Tracheal epithelial cell (primary cell): Measurements from ENCODE around the gene ATP2B3. TPM values are rescaled to one million over a fixed set of nuclear protein-coding genes. Genes with fewer than 3 reads are reported as not detected.

Experiments used
- total RNA-seq: library from RNA; depleted of rRNA; stranded (reverse); fragments of >200 nt; gene quantifications from 2 replicates; pipeline ENCODE4 v1.2.1, GENCODE V29; 2014

Gene ATP2B3
- not detected in 2 replicates for total RNA-seq

DNA sequence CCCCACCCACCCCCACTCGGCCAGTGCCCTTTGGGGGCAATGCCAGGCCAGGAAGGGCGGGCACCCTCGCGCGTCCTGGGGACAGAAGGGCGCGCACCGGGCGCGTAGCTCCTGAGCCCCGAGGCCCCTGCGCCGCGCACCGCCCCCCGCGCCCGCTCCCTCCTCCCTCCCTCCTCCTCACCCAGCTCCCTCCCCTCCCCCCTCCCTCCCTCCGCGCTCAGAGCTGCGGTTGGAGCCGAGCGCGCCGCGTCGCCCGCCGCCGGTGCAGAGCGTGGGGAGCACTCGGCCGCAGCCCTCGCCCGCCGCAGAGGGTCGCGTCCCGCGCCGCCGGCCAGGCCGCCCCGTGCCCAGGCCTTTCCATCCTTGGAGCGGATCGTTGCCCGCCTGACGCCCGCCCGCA is at the start of gene ATP2B3:
Gene ATP2B3 (plus strand): TSS at position 220 of the 400 bp plus-strand sequence. CDS start 18,606 bp downstream, outside the sequence.

DNA sequence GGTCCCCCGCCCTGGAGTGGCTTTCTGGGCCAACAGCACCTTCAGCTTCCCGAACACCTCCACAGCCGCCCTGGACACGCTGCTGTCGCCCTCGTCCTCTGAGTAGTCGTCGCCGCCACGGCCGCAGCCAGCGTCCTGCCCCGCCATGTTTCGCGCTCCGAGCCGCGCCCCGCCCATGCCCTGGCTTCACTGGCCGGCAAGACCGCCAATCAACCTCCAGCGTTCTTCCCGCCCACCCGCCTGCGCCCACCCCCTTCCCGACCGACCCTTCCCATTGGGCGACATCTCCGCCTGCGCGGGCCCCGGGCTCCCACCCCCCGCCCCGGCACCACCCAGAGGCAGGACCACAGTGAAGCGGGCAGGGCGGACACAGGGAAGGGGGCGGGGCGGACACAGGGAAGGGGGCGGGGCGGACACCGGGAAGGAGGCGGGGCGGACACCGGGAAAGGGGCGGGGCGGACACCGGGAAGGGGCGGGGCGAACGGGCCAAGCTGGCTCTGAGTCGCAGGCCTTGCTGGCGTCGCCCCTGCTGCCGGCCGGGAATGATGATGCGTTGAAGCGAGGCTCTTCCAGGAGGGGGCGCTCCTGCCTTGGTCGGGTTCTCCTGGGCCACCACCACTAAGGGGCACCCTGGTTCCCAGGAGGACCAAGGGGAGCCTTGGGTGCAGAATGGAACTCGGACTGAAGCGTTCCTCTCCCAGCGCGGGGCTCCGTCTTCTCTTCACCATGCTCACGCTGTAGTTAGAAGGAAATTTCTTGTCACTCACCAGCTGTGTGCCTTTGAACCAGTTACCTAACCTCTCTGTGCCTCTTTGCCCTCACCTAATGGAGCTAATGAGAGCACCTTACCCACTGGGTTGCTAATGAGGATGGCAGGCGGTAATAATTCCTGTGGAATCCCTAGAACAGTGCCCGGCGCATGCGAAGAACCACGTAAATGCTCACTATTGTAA is 46.8 kb upstream of the ATP2B3 start, which contains the start of gene HAUS7:
Gene HAUS7 (minus strand): TSS at position 166 of the 953 bp plus-strand sequence. CDS start 19 bp downstream, at position 147.

DNA sequence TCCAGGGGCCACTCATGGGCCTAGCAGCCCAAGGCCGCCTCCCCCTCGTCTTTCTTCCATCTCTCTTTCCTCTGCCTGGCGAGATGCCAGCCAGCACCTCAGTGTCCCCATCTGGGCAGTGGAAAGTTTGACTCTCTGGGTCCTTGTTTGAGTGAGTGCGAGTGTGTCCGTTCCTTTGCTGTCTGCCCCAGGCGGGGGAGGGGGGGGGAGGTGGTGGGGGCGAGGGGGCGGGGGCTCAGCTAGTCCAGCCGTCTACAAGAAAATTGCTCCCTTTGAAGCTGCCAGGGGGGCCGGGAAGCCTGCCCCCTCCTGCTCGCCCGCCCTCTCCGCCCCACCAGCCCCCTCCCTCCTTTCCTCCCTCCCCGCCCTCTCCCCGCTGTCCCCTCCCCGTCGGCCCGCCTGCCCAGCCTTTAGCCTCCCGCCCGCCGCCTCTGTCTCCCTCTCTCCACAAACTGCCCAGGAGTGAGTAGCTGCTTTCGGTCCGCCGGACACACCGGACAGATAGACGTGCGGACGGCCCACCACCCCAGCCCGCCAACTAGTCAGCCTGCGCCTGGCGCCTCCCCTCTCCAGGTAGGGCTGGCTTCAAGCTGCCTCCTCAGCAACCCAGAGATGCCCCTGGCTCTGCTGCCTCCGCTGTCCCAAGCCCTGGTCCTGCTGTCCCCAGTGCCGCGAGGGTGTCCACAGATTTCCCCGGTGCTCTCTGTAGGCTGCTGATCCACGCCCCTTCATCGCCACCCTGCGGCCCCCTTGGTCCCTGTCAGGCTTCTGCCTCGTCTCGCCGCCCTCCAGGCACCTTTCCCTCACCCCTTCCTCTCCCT is 22.7 kb upstream of the ATP2B3 start, which contains the start of gene BGN:
Gene BGN (plus strand): TSS at position 440 of the 821 bp plus-strand sequence. CDS start 9,652 bp downstream, outside the sequence.

DNA sequence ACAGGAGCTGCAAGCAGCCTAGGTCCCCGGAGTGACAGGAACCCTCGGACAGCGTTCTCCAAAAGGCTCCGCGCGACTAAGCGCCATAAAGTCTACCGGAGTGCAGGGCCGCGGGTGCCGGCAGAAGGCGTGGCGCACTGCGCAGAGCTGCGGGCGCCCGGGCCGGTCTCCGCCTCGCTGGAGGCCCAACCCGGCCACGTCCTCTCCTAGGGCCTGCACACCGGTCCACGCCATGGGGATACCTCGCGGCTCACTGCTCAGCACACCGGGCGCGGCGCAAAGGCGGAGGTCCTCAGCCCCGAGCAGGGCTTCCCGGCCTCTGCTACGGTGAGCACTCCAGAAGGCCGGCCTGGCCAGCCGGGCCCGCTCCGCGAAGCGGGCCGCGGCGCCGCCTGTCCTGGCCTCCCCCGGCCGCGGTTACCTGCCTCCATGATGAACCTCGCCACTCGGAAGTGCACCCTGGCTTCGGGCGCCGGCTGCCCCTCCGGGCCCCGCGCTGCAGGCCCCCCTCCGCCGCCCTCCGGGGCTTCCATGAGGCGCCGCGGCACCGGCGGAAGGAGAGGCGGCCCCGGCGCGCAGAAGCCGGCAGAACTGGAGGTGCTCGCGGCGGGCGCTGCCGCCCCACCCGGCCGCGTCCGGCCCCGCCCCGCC is 81.2 kb downstream of the ATP2B3 start, which contains the start of gene CCNQ:
Gene CCNQ (minus strand): TSS at position 599 of the 651 bp plus-strand sequence. CDS start 66 bp downstream, at position 533.

Other genes with a start within 250 kb of the ATP2B3 start
- gene PNMA6F, start 195.9 kb upstream of the ATP2B3 start, total RNA-seq, result not detected in 2 replicates
- gene ZNF275, start 183.5 kb upstream of the ATP2B3 start, total RNA-seq, result 4.3 and 5.1 TPM in 2 replicates
- under 0.01 TPM in 1 of 2 replicates, not detected in the other for gene PNMA6E, start 116.3 kb upstream of the ATP2B3 start, total RNA-seq
- 0.43 and 0.72 TPM in 2 replicates for gene ZFP92, start 106.2 kb upstream of the ATP2B3 start, total RNA-seq
- 2.7 and 3.4 TPM in 2 replicates for gene TREX2, start 71.6 kb upstream of the ATP2B3 start, total RNA-seq
- gene HAUS7, start 47.1 kb upstream of the ATP2B3 start, total RNA-seq, result 4.7 and 10.6 TPM in 2 replicates
- gene BGN, start 22.7 kb upstream of the ATP2B3 start, total RNA-seq, result 0.21 and 0.48 TPM in 2 replicates
- gene CCNQ, start 81.5 kb downstream of the ATP2B3 start, total RNA-seq, result 37.7 and 64.8 TPM in 2 replicates
- gene DUSP9, start 129.6 kb downstream of the ATP2B3 start, total RNA-seq, result 1.5 and 1.7 TPM in 2 replicates
- 3.9 and 4.7 TPM in 2 replicates for gene PNCK, start 156.2 kb downstream of the ATP2B3 start, total RNA-seq
- 41.4 and 44.8 TPM in 2 replicates for gene SLC6A8, start 170.3 kb downstream of the ATP2B3 start, total RNA-seq
- 256 and 267 TPM in 2 replicates for gene BCAP31, start 206.7 kb downstream of the ATP2B3 start, total RNA-seq
- 3.4 and 3.9 TPM in 2 replicates for gene ABCD1, start 207.2 kb downstream of the ATP2B3 start, total RNA-seq
- 6.3 and 9.8 TPM in 2 replicates for gene PLXNB3, start 246.6 kb downstream of the ATP2B3 start, total RNA-seq